ENCODE results near the gene ZNF219.
"Not testable (repeated sequence)": the region's sequence is repeated elsewhere in the genome, so short reads cannot be mapped to it uniquely, and the experiment has no call there.

ZNF219 gene

DNA sequence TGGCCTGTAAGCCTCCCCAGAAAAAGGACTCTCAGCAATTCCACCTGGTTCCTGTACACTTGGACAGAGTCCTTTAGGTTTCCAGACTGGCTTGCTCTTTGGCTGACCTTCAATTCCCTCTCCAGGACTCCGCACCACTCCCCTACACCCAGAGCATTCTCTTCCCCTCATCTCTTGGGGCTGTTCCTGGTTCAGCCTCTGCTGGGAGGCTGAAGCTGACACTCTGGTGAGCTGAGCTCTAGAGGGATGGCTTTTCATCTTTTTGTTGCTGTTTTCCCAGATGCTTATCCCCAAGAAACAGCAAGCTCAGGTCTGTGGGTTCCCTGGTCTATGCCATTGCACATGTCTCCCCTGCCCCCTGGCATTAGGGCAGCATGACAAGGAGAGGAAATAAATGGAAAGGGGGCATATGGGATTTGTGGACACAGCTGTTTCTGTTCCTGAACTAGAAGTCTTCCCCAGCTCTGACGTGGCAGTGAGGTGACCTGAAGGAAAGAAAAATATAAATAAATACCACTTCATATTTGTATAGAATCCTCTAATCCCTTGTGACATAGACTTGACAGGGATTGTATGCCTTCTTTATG lies 55.0 kb downstream of the ZNF219 start:
- Histone ChIP-seq H3K79me2 (no peaks in the 10 kb centered on the region), H3K4me3 (ENCODE audit: low read depth, low read length) (peak overlapping the region; percentile 20), H3K27me3 (ENCODE audit: control insufficient read depth, insufficient read depth, low read length) (no peaks in the 10 kb centered on the region), H3K36me3 (ENCODE audit: control insufficient read depth, insufficient read depth, low read length) (no peaks in the 10 kb centered on the region), H3K4me2 (ENCODE audit: low read length) (peak overlapping the region; percentile 18), H3K9me3 (ENCODE audit: control insufficient read depth, low read length) (no peaks in the 10 kb centered on the region), H3K9ac (peak overlapping the region; percentile 13), H3K27ac (peak overlapping the region; percentile 96), H2AFZ (peak overlapping the region; percentile 69), H3K4me1 (peaks cover 85% of the 10 kb centered on the region)
- TF ChIP-seq, protein P1, sequence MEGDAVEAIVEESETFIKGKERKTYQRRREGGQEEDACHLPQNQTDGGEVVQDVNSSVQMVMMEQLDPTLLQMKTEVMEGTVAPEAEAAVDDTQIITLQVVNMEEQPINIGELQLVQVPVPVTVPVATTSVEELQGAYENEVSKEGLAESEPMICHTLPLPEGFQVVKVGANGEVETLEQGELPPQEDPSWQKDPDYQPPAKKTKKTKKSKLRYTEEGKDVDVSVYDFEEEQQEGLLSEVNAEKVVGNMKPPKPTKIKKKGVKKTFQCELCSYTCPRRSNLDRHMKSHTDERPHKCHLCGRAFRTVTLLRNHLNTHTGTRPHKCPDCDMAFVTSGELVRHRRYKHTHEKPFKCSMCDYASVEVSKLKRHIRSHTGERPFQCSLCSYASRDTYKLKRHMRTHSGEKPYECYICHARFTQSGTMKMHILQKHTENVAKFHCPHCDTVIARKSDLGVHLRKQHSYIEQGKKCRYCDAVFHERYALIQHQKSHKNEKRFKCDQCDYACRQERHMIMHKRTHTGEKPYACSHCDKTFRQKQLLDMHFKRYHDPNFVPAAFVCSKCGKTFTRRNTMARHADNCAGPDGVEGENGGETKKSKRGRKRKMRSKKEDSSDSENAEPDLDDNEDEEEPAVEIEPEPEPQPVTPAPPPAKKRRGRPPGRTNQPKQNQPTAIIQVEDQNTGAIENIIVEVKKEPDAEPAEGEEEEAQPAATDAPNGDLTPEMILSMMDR (IDR thresholded peaks at IDR 0.05) = no peak

DNA sequence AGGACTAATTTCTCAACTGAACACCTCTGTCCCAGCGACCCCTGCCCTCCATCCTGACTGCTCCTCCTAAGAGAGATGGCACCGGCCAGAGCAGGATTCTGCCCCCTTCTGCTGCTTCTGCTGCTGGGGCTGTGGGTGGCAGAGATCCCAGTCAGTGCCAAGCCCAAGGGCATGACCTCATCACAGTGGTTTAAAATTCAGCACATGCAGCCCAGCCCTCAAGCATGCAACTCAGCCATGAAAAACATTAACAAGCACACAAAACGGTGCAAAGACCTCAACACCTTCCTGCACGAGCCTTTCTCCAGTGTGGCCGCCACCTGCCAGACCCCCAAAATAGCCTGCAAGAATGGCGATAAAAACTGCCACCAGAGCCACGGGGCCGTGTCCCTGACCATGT lies 55.5 kb downstream of the ZNF219 start:
- peak overlapping the region; percentile 69 for H2AFZ ChIP-seq
- no peaks in the 10 kb centered on the region for H3K9me3 ChIP-seq (ENCODE audit: control insufficient read depth, low read length)
- no peak overlapping the region for H3K4me3 ChIP-seq (ENCODE audit: low read depth, low read length)
- H3K27me3 ChIP-seq (ENCODE audit: control insufficient read depth, insufficient read depth, low read length) = no peaks in the 10 kb centered on the region
- H3K4me2 ChIP-seq (ENCODE audit: low read length) = peak overlapping the region; percentile 18
- H3K79me2 ChIP-seq = no peaks in the 10 kb centered on the region
- H3K36me3 ChIP-seq (ENCODE audit: control insufficient read depth, insufficient read depth, low read length) = no peaks in the 10 kb centered on the region
- peak overlapping the region; percentile 13 for H3K9ac ChIP-seq
- H3K27ac ChIP-seq = peak overlapping the region; percentile 96
- TF ChIP-seq, protein P1 (IDR thresholded peaks at IDR 0.05) = no peak
- peaks cover 82% of the 10 kb centered on the region for H3K4me1 ChIP-seq

DNA sequence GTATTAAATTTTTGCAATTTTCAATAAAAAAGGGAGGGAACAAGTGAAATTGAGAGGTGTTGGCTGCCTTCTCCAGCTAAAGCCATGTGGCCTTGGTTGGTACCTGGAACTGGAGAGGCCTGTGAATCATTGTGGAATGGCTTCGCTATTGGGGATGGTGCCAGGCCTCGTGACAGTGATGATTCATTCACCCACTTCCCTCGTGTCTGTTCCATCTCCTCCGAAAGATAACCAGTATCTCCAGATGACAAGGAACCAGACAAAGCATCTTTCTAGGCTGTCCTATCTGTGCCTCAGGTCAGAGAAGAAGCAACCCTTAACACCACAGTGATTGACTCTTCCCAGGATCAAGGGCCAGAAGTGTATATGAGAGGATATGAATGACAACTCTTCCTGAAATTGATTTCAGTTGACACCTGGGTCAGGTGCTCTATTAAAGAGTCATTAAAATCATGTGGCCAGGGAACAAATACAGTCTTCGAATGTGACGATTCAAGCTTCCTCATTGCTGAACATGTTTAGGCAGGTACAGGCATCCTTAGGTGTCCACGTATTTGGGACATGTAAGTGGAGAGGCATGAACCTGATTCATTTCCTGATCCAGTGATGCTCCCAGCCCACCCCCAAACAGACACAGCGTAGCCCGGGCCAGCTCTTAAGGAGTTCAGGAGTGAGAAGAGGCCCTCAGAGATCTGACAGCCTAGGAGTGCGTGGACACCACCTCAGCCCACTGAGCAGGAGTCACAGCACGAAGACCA lies 56.6 kb downstream of the ZNF219 start, which contains the start of gene RNASE7:
RNASE7 (plus strand) TSS at position 687 of the 758 bp plus-strand sequence. CDS start 631 bp downstream, outside the sequence.
- TF ChIP-seq, protein P1 (IDR thresholded peaks at IDR 0.05) = no peak
- peak within 1 kb of the TSS; percentile 18 for H3K4me2 ChIP-seq (ENCODE audit: low read length)
- no peaks in the 10 kb centered on the region for H3K9me3 ChIP-seq (ENCODE audit: control insufficient read depth, low read length)
- H3K4me1 ChIP-seq = peaks cover 74% of the 10 kb centered on the region
- peak within 1 kb of the TSS; percentile 96 for H3K27ac ChIP-seq
- H3K4me3 ChIP-seq (ENCODE audit: low read depth, low read length) = no peak within 1 kb of the TSS
- H3K27me3 ChIP-seq (ENCODE audit: control insufficient read depth, insufficient read depth, low read length) = no peaks in the 10 kb centered on the region
- peak within 1 kb of the TSS; percentile 13 for H3K9ac ChIP-seq
- H2AFZ ChIP-seq = peak within 1 kb of the TSS; percentile 69
- no peaks in the 10 kb centered on the region for H3K36me3 ChIP-seq (ENCODE audit: control insufficient read depth, insufficient read depth, low read length)
- no peaks in the 10 kb centered on the region for H3K79me2 ChIP-seq

DNA sequence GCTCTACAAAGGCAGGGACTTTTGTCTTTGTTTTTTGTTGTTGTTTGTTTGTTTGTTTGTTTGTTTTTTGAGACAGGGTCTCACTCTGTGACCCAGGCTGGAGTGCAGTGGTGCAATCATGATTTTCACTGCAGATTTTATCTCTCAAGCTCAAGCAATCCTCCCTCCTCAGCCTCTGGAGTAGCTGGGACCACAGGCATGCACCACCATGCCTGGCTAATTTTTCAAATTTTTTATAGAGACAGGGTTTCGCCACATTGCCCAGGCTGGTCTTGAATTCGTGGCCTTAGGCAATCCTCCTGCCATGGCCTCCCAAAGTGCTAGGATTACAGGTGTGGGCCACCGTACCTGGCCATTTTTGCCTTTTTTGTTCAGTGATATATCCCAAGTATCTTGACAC lies 57.5 kb downstream of the ZNF219 start:
- not testable (repeated sequence) for H3K9me3 ChIP-seq (ENCODE audit: control insufficient read depth, low read length); H3K4me2 ChIP-seq (ENCODE audit: low read length); H3K27ac ChIP-seq; H3K9ac ChIP-seq; H3K4me3 ChIP-seq (ENCODE audit: low read depth, low read length); H3K27me3 ChIP-seq (ENCODE audit: control insufficient read depth, insufficient read depth, low read length); H3K36me3 ChIP-seq (ENCODE audit: control insufficient read depth, insufficient read depth, low read length); H3K79me2 ChIP-seq; H2AFZ ChIP-seq
- peaks cover 68% of the 10 kb centered on the region for H3K4me1 ChIP-seq

DNA sequence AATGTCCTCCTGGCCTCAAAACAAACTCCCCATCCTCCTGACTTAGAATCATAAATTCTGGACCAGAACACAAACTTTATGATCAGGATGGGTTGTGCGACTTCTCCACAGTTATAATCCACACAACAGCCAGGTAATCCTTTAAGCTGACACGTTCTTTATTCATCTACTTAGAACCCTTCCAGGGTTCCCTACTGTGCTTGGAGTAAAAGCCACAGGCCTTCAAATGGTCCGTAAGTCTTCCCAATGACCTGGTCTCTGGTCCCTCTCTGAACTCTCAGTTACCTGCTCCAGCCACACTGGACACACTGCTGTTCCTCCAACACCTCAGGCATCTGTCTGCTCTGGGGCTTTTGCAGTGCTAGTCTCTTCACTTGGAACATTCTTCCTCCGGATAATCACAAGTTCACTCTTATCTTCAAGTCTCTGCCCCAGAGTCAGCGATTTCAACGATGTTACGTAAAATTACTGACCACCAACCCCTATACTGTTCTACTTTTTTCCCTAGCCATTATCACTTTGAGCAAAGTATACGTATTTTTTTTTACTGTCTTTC lies 58.0 kb downstream of the ZNF219 start:
- TF ChIP-seq, protein P1 (IDR thresholded peaks at IDR 0.05) = no peak

More for the DNA sequence above, 58.0 kb downstream of the ZNF219 start:
- Histone ChIP-seq H3K27ac (peak overlapping the region; percentile 87), H3K9me3 (ENCODE audit: control insufficient read depth, low read length) (no peaks in the 10 kb centered on the region), H3K79me2 (no peaks in the 10 kb centered on the region), H2AFZ (peak overlapping the region; percentile 61), H3K4me3 (ENCODE audit: low read depth, low read length) (no peak overlapping the region), H3K9ac (no peak overlapping the region), H3K4me2 (ENCODE audit: low read length) (no peak overlapping the region), H3K36me3 (ENCODE audit: control insufficient read depth, insufficient read depth, low read length) (no peaks in the 10 kb centered on the region), H3K4me1 (peaks cover 66% of the 10 kb centered on the region), H3K27me3 (ENCODE audit: control insufficient read depth, insufficient read depth, low read length) (no peaks in the 10 kb centered on the region)
